Ishikawa (cell line): ENCODE data around the gene GALE.

Experiments
- CEBPB ChIP-seq: IDR thresholded peaks from 2 replicates; pipeline ENCODE4 v1.6.1; 2012
- CREB1 ChIP-seq: IDR thresholded peaks from 2 replicates; pipeline ENCODE4 v1.6.1; 2012; ENCODE audit warnings: low read depth
- EGR1 ChIP-seq: IDR thresholded peaks from 2 replicates; pipeline ENCODE4 v1.6.1; 2012
- EP300 ChIP-seq: IDR thresholded peaks from 2 replicates; pipeline ENCODE4 v1.6.1; 2012; ENCODE audit warnings: borderline replicate concordance
- FOXM1 ChIP-seq: IDR thresholded peaks from 2 replicates; pipeline ENCODE4 v1.6.1; 2012; ENCODE audit warnings: low read depth, borderline replicate concordance
- NFIC ChIP-seq: IDR thresholded peaks from 2 replicates; pipeline ENCODE4 v1.6.1; 2012
- RAD21 ChIP-seq: IDR thresholded peaks from 2 replicates; pipeline ENCODE4 v1.6.1; 2012; ENCODE audit warnings: low read depth
- TAF1 ChIP-seq: IDR thresholded peaks from 2 replicates; pipeline ENCODE4 v1.6.1; 2012; ENCODE audit warnings: low read depth, mild to moderate bottlenecking
- TCF12 ChIP-seq: IDR thresholded peaks from 2 replicates; pipeline ENCODE4 v1.6.1; 2012; ENCODE audit warnings: low read depth
- TEAD4 ChIP-seq: IDR thresholded peaks from 2 replicates; pipeline ENCODE4 v1.6.1; 2012
- YY1 ChIP-seq: IDR thresholded peaks from 2 replicates; pipeline ENCODE4 v1.6.1; 2012; ENCODE audit warnings: low read depth
- ZBTB7A ChIP-seq: IDR thresholded peaks from 2 replicates; pipeline ENCODE4 v1.6.1; 2012; ENCODE audit warnings: low read depth
- TF ChIP-seq, protein P1 (sequence below): IDR thresholded peaks from 2 replicates; pipeline ENCODE4 v1.6.1; 2012; ENCODE audit warnings: low read depth, mild to moderate bottlenecking
- TF ChIP-seq, protein P2 (sequence below): IDR thresholded peaks from 2 replicates; pipeline ENCODE4 v1.6.1; 2012
- TF ChIP-seq, protein P3 (sequence below): IDR thresholded peaks from 2 replicates; pipeline ENCODE4 v1.6.1; 2012

The GALE gene

DNA sequence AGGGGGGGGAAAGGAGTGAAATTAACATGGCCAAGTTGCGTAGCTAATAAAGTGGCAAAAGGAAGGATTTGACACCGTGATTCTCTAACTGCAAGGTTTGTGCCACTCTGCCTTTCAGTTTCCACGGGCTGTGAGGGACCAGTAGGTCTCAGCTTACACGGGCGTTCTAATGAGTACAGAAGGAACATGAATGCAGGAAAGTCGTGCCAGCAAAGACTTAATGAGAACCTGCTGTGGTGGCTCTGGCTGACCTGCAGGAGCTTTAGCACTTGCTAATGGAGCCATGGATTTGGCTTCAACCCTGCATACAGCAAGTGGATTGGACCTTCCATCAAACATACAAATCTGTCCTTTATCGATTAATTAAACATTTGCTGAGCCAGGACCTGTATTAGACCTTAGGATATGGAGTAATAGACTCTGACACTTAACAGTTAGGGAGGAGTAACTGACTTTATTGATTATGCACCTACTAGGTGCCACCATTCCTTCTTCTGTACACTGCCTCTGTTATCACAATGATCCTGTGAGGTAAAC is 37.4 kb downstream of the GALE start:
- TF ChIP-seq, protein P1, sequence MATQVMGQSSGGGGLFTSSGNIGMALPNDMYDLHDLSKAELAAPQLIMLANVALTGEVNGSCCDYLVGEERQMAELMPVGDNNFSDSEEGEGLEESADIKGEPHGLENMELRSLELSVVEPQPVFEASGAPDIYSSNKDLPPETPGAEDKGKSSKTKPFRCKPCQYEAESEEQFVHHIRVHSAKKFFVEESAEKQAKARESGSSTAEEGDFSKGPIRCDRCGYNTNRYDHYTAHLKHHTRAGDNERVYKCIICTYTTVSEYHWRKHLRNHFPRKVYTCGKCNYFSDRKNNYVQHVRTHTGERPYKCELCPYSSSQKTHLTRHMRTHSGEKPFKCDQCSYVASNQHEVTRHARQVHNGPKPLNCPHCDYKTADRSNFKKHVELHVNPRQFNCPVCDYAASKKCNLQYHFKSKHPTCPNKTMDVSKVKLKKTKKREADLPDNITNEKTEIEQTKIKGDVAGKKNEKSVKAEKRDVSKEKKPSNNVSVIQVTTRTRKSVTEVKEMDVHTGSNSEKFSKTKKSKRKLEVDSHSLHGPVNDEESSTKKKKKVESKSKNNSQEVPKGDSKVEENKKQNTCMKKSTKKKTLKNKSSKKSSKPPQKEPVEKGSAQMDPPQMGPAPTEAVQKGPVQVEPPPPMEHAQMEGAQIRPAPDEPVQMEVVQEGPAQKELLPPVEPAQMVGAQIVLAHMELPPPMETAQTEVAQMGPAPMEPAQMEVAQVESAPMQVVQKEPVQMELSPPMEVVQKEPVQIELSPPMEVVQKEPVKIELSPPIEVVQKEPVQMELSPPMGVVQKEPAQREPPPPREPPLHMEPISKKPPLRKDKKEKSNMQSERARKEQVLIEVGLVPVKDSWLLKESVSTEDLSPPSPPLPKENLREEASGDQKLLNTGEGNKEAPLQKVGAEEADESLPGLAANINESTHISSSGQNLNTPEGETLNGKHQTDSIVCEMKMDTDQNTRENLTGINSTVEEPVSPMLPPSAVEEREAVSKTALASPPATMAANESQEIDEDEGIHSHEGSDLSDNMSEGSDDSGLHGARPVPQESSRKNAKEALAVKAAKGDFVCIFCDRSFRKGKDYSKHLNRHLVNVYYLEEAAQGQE = no peak
- no peak for TF ChIP-seq YY1
- TF ChIP-seq CREB1 = no peak
- TF ChIP-seq ZBTB7A = no peak
- TF ChIP-seq FOXM1 = no peak
- TF ChIP-seq, protein P2, sequence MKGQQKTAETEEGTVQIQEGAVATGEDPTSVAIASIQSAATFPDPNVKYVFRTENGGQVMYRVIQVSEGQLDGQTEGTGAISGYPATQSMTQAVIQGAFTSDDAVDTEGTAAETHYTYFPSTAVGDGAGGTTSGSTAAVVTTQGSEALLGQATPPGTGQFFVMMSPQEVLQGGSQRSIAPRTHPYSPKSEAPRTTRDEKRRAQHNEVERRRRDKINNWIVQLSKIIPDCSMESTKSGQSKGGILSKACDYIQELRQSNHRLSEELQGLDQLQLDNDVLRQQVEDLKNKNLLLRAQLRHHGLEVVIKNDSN = no peak
- TF ChIP-seq EGR1 = no peak
- no peak for TF ChIP-seq RAD21
- TF ChIP-seq EP300 = no peak
- TF ChIP-seq TAF1 = no peak
- TF ChIP-seq CEBPB = no peak
- TF ChIP-seq, protein P3, sequence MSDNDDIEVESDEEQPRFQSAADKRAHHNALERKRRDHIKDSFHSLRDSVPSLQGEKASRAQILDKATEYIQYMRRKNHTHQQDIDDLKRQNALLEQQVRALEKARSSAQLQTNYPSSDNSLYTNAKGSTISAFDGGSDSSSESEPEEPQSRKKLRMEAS = no peak
- TF ChIP-seq TCF12 = no peak
- TF ChIP-seq NFIC = no peak
- no peak for TF ChIP-seq TEAD4

DNA sequence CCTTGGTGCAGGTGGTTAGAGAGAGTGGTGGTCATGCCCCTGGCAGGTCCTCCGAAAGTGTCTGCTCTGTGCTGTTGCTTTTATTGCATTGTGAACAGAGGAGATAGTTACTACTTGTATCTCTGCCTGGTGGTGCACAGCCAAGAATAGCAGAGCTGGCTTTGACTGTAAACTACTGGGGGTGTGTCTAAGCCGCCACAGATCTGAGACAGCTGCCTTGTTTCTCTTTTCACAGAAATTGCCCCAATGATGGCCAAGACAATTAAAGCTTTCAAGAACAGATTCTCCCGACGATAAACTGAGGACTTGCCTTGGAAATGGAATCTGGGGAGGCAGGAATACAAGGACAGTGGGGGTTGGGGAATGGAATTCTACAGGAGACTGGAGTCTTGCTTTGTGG is 41.3 kb downstream of the GALE start:
- TF ChIP-seq, protein P2 = no peak
- TF ChIP-seq, protein P1 = no peak
- TF ChIP-seq RAD21 (no peak), FOXM1 (no peak), CREB1 (no peak), ZBTB7A (no peak), TAF1 (no peak), YY1 (no peak), CEBPB (no peak), EP300 (no peak), TEAD4 (no peak), EGR1 (no peak), TCF12 (no peak), NFIC (no peak)
- TF ChIP-seq, protein P3 = no peak

DNA sequence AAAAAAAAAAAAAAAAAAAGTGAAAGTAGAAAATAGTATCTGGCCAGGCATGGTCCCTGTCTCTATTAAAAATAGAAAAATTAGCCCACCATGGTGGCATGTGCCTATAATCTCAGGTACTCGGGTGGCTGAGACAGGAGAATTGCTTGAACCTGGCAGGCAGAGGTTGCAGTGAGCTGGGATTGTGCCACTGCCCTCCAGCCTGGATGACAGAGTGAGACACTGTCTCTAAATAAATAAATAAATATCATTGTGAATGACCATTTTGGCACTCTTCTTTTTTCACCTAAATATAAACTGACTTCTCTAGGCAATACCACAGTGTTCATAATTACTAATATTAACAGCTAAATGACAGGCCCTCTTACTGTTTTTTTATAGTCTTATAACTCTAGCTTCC is 42.7 kb downstream of the GALE start:
- TF ChIP-seq RAD21 (no peak), CEBPB (no peak), YY1 (no peak), NFIC (no peak), EGR1 (no peak), EP300 (no peak), FOXM1 (no peak), TAF1 (no peak), TCF12 (no peak), ZBTB7A (no peak), CREB1 (no peak), TEAD4 (no peak)
- TF ChIP-seq, protein P2 = no peak
- TF ChIP-seq, protein P1 = no peak
- TF ChIP-seq, protein P3 = no peak

DNA sequence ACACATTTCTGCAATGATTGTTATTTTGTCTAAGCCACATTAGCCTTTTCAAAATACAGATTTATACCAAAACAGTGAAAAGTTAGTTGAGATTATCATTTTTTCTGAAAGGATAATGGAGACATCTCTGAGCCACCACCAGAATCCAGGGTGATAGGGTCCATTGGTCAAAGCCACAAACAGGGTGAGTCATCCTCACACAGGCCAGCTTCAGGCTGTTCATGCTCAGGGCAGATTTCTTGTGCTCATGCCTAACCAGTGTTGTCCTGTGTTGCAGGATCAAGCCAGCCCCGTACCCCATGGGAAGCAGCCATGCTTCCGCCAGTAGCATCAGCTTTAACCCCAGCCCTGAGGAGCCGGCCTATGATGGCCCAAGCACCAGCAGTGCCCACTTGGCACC is 43.9 kb downstream of the GALE start:
- TF ChIP-seq TEAD4 (no peak), NFIC (no peak), TCF12 (no peak), RAD21 (no peak), EP300 (no peak), YY1 (no peak), EGR1 (no peak), ZBTB7A (no peak), CEBPB (no peak), CREB1 (no peak)
- TF ChIP-seq, protein P3 = no peak
- TF ChIP-seq, protein P1 = no peak
